ENCODE results near the gene BTNL9. TPM values are rescaled to one million over a fixed set of nuclear protein-coding genes. Genes with fewer than 3 reads are reported as not detected.
"Not testable (repeated sequence)": the region's sequence is repeated elsewhere in the genome, so short reads cannot be mapped to it uniquely, and the experiment has no call there.

BTNL9 gene
- total RNA-seq, 1 experiment from 2014 or later, result 11.5 TPM

- intact Hi-C loops (cut with micrococcal nuclease), result loop anchor here (5.0 kb wide), 1 partner anchor 108 kb away; no protein-coding TSS in a partner anchor
- no peaks in the 10 kb centered on the region for H3K9me3 ChIP-seq (ENCODE audit: low read length)
- H3K4me3 ChIP-seq (ENCODE audit: low read length), result no peak overlapping the region
- H2AFZ ChIP-seq (ENCODE audit: low read length), result no peak overlapping the region
- no peak overlapping the region for H3K4me2 ChIP-seq (ENCODE audit: low read length)
- H3K79me2 ChIP-seq (ENCODE audit: low read length), result no peaks in the 10 kb centered on the region
- H3K27ac ChIP-seq (ENCODE audit: low read length), result no peak overlapping the region
- H3K36me3 ChIP-seq (ENCODE audit: low read depth, low read length), result no peaks in the 10 kb centered on the region
- H3K9me2 ChIP-seq (replicated peaks; ENCODE audit: low read length), result no peaks in the 10 kb centered on the region
- H3F3A ChIP-seq (ENCODE audit: low read length, unreplicated experiment), result no peaks in the 10 kb centered on the region
- no peaks in the 10 kb centered on the region for H3K4me1 ChIP-seq (ENCODE audit: insufficient read depth, low read length)
- DNase-seq (no peak), ATAC-seq (no peak)
- H3K9ac ChIP-seq (ENCODE audit: low read length), result no peak overlapping the region
- TF ChIP-seq EZH2 (IDR thresholded peaks at IDR 0.05; ENCODE audit: low read length, unreplicated experiment) (no peak), EZH2phosphoT487 (IDR thresholded peaks at IDR 0.05; ENCODE audit: borderline replicate concordance, low read length) (no peak), CTCF (conservative IDR thresholded peaks at IDR 0.05; ENCODE audit: low read depth, low read length) (no peak)
- no peaks in the 10 kb centered on the region for H4K20me1 ChIP-seq (ENCODE audit: low read length)
- POLR2A ChIA-PET (ENCODE audit: unreplicated experiment), result no interaction called here
- H3K27me3 ChIP-seq (ENCODE audit: low read length), result peaks cover 39% of the 10 kb centered on the region
- CTCF ChIA-PET, result interaction anchor here (0.5 to 0.6 kb wide), 2 partner anchors 70 to 90 kb away, joined by 3 to 5 read pairs; no protein-coding TSS in a partner anchor
- no TSS peak for BruUV-seq (replicated peaks)
These were observed 4.1 kb downstream of the BTNL9 start for GRCh38 chr5:181044093-181044599.

GRCh38 chr5:181044662-181045305 is 4.7 kb downstream of the BTNL9 start:
- H3K4me3 ChIP-seq (ENCODE audit: low read length), result no peak overlapping the region
- BruUV-seq (replicated peaks), result no TSS peak
- H4K20me1 ChIP-seq (ENCODE audit: low read length), result no peaks in the 10 kb centered on the region
- no peak for DNase-seq
- no peak overlapping the region for H3K27ac ChIP-seq (ENCODE audit: low read length)
- no peaks in the 10 kb centered on the region for H3K9me2 ChIP-seq (replicated peaks; ENCODE audit: low read length)
- H3K36me3 ChIP-seq (ENCODE audit: low read depth, low read length), result no peaks in the 10 kb centered on the region
- peaks cover 40% of the 10 kb centered on the region for H3K27me3 ChIP-seq (ENCODE audit: low read length)
- CTCF ChIA-PET, result interaction anchor here (0.5 kb wide), 1 partner anchor 71 kb away, joined by 5 read pairs; no protein-coding TSS in a partner anchor
- no peak overlapping the region for H3K9ac ChIP-seq (ENCODE audit: low read length)
- H3F3A ChIP-seq (ENCODE audit: low read length, unreplicated experiment), result no peaks in the 10 kb centered on the region
- H3K79me2 ChIP-seq (ENCODE audit: low read length), result no peaks in the 10 kb centered on the region
- TF ChIP-seq EZH2phosphoT487 (IDR thresholded peaks at IDR 0.05; ENCODE audit: borderline replicate concordance, low read length), result no peak
- no peak for TF ChIP-seq CTCF (conservative IDR thresholded peaks at IDR 0.05; ENCODE audit: low read depth, low read length)
- no peak for TF ChIP-seq EZH2 (IDR thresholded peaks at IDR 0.05; ENCODE audit: low read length, unreplicated experiment)
- intact Hi-C loops (cut with micrococcal nuclease), result loop anchor here (5.0 kb wide), 1 partner anchor 108 kb away; no protein-coding TSS in a partner anchor
- no peak overlapping the region for H3K4me2 ChIP-seq (ENCODE audit: low read length)
- POLR2A ChIA-PET (ENCODE audit: unreplicated experiment), result no interaction called here
- no peak for ATAC-seq
- H3K9me3 ChIP-seq (ENCODE audit: low read length), result no peaks in the 10 kb centered on the region
- H3K4me1 ChIP-seq (ENCODE audit: insufficient read depth, low read length), result no peaks in the 10 kb centered on the region
- H2AFZ ChIP-seq (ENCODE audit: low read length), result no peak overlapping the region

DNA sequence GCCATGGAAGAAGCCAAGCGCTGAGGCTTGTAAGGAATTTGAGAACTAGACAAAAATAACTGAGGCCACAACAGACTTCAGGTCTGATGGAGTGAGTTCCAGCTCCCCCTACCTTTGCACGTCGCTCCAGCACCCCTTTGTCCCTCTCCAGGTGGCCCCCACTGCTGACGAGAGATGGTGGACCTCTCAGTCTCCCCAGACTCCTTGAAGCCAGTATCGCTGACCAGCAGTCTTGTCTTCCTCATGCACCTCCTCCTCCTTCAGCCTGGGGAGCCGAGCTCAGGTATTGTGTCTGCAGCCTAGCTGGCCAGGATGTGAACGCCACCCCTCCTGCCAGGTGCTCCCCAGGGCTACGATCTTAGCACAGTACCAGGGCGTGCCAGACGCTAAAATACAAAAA is 5.2 kb downstream of the BTNL9 start:
- Histone ChIP-seq H3K79me2 (ENCODE audit: low read length) (no peaks in the 10 kb centered on the region), H3K9me3 (ENCODE audit: low read length) (no peaks in the 10 kb centered on the region), H2AFZ (ENCODE audit: low read length) (no peak overlapping the region), H3K4me1 (ENCODE audit: insufficient read depth, low read length) (no peaks in the 10 kb centered on the region), H3F3A (ENCODE audit: low read length, unreplicated experiment) (no peaks in the 10 kb centered on the region), H3K27me3 (ENCODE audit: low read length) (peaks cover 39% of the 10 kb centered on the region), H3K36me3 (ENCODE audit: low read depth, low read length) (no peaks in the 10 kb centered on the region), H3K4me2 (ENCODE audit: low read length) (no peak overlapping the region), H3K9ac (ENCODE audit: low read length) (no peak overlapping the region), H3K27ac (ENCODE audit: low read length) (no peak overlapping the region), H4K20me1 (ENCODE audit: low read length) (no peaks in the 10 kb centered on the region), H3K9me2 (replicated peaks; ENCODE audit: low read length) (no peaks in the 10 kb centered on the region), H3K4me3 (ENCODE audit: low read length) (no peak overlapping the region)
- TF ChIP-seq EZH2phosphoT487 (IDR thresholded peaks at IDR 0.05; ENCODE audit: borderline replicate concordance, low read length) (no peak), CTCF (conservative IDR thresholded peaks at IDR 0.05; ENCODE audit: low read depth, low read length) (no peak), EZH2 (IDR thresholded peaks at IDR 0.05; ENCODE audit: low read length, unreplicated experiment) (no peak)
- ChIA-PET CTCF (no interaction called here), POLR2A (ENCODE audit: unreplicated experiment) (no interaction called here)
- no peak for ATAC-seq
- no peak for DNase-seq
- intact Hi-C loops (cut with micrococcal nuclease), result no loop called here
- BruUV-seq (replicated peaks), result no TSS peak

- H3F3A ChIP-seq (ENCODE audit: low read length, unreplicated experiment); DNase-seq; CTCF ChIA-PET; H3K9me2 ChIP-seq (replicated peaks; ENCODE audit: low read length); H3K9me3 ChIP-seq (ENCODE audit: low read length); H3K4me2 ChIP-seq (ENCODE audit: low read length); ATAC-seq; H3K9ac ChIP-seq (ENCODE audit: low read length); H3K79me2 ChIP-seq (ENCODE audit: low read length); H2AFZ ChIP-seq (ENCODE audit: low read length); BruUV-seq (replicated peaks); H3K27ac ChIP-seq (ENCODE audit: low read length); H3K4me1 ChIP-seq (ENCODE audit: insufficient read depth, low read length); H3K36me3 ChIP-seq (ENCODE audit: low read depth, low read length); H4K20me1 ChIP-seq (ENCODE audit: low read length); intact Hi-C loops (cut with micrococcal nuclease); POLR2A ChIA-PET (ENCODE audit: unreplicated experiment); H3K4me3 ChIP-seq (ENCODE audit: low read length): not testable (repeated sequence)
- H3K27me3 ChIP-seq (ENCODE audit: low read length), result peaks cover 34% of the 10 kb centered on the region
These were observed 5.8 kb downstream of the BTNL9 start for GRCh38 chr5:181045857-181046256.

Data from PC-3 (cell line).